Neural progenitor cell (in vitro differentiated cells): ENCODE results near the gene LARGE2.

Experiments used
- EZH2 ChIP-seq: fragments of 200-600 bp; sonication (generic); IDR thresholded peaks from 2 replicates; pipeline ENCODE4 v1.6.1; 2017; ENCODE audit warnings: antibody characterized with exemption, mild to moderate bottlenecking, moderate library complexity
- EZH2phosphoT487 ChIP-seq: fragments of 200-600 bp; sonication (generic); IDR thresholded peaks from 2 replicates; pipeline ENCODE4 v1.6.1; 2017; ENCODE audit warnings: antibody characterized with exemption
- TF ChIP-seq, protein P1 (sequence below): fragments of 200-600 bp; sonication (generic); IDR thresholded peaks from 2 replicates; pipeline ENCODE4 v1.5.1; 2017; ENCODE audit warnings: antibody characterized with exemption, mild to moderate bottlenecking

DNA sequence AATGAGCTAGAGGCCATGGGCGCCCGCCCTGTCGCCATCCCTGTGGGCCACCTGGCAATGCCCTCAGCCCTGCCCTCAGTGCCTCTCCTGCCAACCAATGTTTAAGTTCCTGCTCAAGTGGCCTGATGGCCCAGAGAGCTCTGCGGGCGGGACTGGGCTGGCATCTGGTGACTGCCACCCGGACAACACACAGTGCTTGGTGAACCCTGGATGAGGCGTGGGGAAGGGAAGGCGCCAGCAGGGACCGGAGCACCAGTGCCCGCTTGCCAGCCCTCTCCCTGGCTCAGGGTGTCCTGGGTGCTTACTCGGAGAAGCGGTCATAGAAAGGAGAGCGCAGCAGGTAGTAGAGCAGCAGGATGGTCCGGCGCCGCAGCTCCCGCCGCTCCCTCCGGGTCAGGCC lies 8.9 kb upstream of the LARGE2 start:
- TF ChIP-seq EZH2 (no peak), EZH2phosphoT487 (no peak)
- TF ChIP-seq, protein P1, sequence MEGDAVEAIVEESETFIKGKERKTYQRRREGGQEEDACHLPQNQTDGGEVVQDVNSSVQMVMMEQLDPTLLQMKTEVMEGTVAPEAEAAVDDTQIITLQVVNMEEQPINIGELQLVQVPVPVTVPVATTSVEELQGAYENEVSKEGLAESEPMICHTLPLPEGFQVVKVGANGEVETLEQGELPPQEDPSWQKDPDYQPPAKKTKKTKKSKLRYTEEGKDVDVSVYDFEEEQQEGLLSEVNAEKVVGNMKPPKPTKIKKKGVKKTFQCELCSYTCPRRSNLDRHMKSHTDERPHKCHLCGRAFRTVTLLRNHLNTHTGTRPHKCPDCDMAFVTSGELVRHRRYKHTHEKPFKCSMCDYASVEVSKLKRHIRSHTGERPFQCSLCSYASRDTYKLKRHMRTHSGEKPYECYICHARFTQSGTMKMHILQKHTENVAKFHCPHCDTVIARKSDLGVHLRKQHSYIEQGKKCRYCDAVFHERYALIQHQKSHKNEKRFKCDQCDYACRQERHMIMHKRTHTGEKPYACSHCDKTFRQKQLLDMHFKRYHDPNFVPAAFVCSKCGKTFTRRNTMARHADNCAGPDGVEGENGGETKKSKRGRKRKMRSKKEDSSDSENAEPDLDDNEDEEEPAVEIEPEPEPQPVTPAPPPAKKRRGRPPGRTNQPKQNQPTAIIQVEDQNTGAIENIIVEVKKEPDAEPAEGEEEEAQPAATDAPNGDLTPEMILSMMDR: no peak
